HCT116 (cell line): ENCODE measurements around the gene TBC1D14.

Source experiments
- CTCF ChIP-seq, 3 experiments: fragments of 200-600 bp in 1 of 3; sonication (generic) in 1 of 3; IDR thresholded peaks in 2 of 3; conservative IDR thresholded peaks in 1 of 3; 2 replicates each; pipeline ENCODE4 v1.5.1; 2012 to 2017; ENCODE audit warnings: low read depth in 2 of 3, low read length in 2 of 3, antibody characterized with exemption in 1 of 3, borderline replicate concordance in 1 of 3, control low read depth in 1 of 3, mild to moderate bottlenecking in 1 of 3, mixed read lengths in 1 of 3, mixed run types in 1 of 3, moderate library complexity in 1 of 3; ENCODE audit not compliant: insufficient read depth in 1 of 3
- FOSL1 ChIP-seq: IDR thresholded peaks from 2 replicates; pipeline ENCODE4 v1.6.1; 2012; ENCODE audit warnings: low read depth
- POLR2A ChIP-seq: IDR thresholded peaks from 2 replicates; pipeline ENCODE4 v1.7.0; 2011; ENCODE audit warnings: borderline replicate concordance; ENCODE audit not compliant: insufficient read depth, insufficient read length; ENCODE audit errors: extremely low read depth
- RAD21 ChIP-seq: IDR thresholded peaks from 2 replicates; pipeline ENCODE4 v1.6.1; 2012; ENCODE audit warnings: low read depth, mild to moderate bottlenecking
- SP1 ChIP-seq: IDR thresholded peaks from 2 replicates; pipeline ENCODE4 v1.6.1; 2012; ENCODE audit warnings: low read depth
- TCF7L2 ChIP-seq: IDR thresholded peaks from 2 replicates; pipeline ENCODE4 v1.7.0; 2011; ENCODE audit warnings: borderline replicate concordance, inconsistent platforms; ENCODE audit not compliant: insufficient read depth, insufficient read length; ENCODE audit errors: extremely low read depth

GRCh38 chr4:7046971-7047370 lies 137.3 kb downstream of the TBC1D14 start:
- TF ChIP-seq FOSL1 (no peak), CTCF (IDR thresholded peaks at IDR 0.05 in 2 of 3, conservative IDR thresholded peaks at IDR 0.05 in 1 of 3; ENCODE audit: borderline replicate concordance in 1 of 3, insufficient read depth in 1 of 3, low read depth in 2 of 3, low read length in 2 of 3) (no peak), SP1 (no peak), RAD21 (no peak), TCF7L2 (no peak), POLR2A (no peak)
